ENCODE results near the gene SEC14L3.

Gene SEC14L3

DNA sequence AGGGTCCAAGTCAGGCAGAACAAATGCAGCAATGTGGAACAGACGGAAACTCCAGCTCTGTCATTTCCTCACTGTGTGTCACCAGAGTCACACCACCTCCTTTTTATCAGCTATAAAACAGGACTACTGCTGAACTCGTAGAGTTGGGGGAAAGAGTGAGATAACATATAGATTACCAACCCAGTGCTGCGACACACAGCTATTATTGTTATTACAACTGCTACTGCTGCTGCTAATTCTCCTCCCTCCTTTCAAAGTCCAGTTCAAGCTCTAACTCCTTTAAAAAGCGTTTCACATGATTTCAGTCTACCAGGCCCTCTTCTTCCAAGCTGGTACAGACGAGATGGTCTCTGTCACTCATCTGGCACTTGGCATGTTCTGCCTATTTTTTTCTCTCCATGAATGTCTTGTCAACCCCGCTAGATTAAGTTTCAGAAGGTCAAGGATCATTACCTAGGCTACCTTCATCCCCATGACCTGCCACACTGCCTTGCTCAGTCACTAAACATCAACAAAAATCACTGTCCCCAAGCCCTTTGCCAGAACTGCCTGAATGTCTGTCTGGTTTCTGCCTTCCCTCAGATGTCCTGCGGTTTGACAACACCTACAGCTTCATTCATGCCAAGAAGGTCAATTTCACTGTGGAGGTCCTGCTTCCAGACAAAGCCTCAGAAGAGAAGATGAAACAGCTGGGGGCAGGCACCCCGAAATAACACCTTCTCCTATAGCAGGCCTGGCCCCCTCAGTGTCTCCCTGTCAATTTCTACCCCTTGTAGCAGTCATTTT is 49.9 kb downstream of the SEC14L3 start:
- DNase-seq, result no peak

DNA sequence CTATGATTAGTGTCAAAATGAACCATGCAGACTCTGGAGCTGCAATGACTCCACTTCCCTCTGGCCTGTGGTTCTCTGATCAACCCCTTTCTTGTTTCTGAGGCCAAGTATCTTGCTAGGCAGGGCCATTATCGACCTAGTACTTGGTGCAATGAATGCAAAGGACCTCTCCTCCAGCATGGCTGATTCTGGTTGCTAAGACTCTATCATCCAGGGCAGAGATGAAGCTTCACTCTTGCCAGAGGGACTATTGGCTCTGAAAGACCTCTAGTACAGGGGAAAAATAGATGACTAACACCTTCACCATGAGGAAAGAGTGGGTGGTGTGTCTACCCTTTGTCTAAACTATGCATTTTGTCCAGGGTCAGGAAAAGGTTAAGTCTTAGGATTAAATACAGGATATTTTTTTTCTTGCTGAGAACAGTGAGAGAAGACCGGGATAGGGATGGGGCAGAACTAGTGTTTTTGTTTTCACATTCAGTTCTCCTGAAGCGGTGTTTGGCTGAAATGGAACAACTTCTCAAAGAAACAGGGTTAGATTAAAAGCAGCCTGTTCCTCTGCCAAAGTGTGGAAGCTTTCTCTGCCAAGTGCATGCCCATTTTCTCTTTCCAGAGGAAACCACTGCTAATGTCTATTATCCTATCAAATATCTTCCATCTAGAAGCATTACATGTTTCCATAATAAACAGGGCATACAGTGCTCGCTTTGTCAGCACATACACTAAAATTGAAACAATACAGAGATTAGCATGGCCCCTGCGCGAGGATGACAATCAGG is 51.3 kb downstream of the SEC14L3 start:
- no peak for DNase-seq

DNA sequence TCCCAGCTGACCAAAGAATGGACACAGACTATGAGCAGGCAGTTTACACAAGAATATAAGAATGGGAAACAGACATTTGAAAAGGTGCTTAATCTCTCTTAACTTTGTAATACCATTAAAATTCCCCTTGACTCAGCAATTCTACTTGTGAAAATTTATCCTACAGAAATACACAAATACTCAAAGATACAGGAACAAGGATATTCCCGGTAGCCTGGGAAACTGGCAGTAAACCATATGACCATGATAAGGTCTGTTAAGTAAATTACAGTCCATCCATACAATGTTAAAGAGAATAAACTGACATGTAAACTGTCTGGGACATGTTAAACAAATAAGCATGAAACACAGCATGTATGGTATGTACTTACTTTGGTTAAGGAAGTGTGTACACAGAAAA is 55.0 kb downstream of the SEC14L3 start:
- DNase-seq, result no peak

DNA sequence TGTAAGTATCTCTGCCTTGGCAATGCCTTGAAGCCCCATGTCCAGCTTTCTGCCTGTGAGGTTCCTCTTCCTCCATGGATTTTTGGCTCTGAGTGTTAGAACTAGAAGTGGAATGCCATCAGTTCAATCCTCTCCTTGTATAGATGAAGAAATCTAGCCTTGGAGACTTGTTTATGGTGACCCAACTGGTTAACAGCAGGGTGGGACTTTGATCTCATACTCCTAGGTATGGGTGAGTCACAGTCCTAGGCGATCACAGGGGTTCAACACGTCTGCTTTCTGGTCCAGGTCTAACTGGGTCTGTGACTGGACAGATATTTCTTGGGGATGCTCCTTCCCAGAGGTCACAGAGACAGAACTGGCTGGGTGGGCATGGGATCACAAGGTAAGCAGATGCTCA is 55.4 kb downstream of the SEC14L3 start:
- DNase-seq, result no peak

DNA sequence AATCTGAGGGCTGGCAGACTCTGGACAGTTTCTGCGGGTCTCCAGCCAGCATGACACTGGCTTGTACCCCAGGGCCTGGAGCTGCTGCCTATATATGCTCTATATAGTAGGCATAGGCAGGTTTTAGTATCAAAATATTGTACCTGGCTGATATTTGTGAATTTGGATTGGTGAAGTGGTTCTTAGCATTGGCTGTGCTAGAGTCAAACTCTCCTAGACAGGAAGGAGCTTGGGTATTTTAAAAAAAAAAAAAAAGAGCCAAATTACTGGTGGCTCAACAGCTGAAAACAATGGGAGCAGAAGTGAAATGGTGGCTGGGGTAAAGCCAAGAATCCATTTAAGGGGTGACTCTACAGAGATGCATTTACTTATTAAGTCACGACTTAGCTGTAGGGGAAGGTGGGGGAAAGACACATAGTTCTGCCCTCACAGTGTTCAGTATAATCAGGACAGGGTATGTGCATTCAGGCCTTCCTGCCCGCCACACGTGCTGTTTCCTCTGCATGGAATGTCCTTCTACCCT is 57.2 kb downstream of the SEC14L3 start:
- no peak for DNase-seq

DNA sequence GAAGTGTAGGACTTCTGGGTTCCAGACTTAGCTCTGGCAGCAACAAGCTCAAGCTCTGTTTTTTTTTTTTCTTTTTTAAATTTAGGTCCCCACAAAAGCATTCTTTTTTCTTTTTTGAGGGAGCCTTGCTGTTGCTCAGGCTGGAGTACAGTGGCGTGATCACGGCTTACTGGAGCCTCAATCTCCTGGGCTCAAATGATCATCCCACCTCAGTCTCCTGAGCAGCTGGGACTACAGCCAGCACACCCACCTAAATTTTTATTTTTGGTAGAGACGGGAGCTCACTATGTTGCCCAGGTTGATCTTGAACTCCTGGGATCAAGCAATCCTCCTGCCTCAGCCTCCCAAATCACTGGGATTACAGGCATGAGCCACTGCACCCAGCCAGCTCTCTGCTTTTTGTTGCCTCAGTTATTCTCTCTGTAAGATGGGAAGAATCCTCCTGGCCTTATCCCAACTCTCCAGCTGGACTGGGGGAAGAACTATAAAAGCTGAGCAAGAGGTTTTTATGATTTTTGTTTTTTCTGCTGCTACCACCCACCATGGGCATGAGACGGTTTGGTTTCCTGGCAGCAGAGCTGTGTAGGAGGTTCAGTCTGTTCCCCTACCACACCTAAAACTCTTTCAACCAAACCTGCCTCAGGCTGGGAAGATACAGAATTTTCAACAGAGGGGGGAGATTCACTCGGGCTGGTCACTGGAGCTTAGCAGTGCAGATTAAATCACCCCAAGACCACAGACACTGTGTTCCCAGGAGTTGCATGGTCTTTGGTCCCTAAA is 57.9 kb downstream of the SEC14L3 start:
- no peak for DNase-seq

DNA sequence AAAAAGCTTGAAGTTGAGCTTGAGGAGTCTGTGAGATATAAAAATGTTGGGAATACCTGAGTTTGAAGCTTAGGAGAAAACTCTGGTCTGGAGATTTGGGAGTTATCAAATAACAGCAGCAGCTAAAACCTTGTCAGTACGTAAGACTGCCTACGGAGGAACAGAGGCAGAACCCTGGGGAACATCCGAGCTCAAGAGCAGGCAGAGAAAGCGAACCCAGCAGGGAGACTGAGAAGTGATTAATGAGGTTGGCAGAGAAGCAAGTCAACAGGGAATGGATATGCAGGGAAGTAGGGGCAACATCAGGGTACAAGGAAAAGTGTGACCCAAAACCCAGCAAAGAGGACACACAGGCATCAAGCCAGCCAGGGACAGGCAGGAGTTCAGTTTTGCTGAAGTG is 58.8 kb downstream of the SEC14L3 start:
- DNase-seq, result no peak

DNA sequence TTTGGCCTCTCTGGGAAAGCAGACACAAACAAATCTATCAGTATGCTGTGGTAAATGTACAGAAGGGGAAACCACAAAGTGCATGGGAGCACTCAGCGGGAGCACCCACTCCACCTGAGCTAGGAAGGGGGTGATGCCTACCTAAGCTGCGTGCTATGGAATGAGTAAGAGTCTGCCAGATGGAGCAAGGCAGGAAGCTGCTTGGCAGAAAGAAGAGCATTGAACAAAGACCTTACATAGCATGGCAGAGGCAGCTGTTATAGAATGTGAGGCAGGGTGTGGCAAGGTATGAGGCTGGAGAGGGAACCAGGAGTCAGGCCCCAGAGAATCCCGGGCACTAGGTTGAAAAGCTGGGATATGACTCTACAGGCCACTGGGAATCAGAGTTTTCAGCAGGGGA is 60.0 kb downstream of the SEC14L3 start:
- DNase-seq, result no peak

All from CD4-positive, alpha-beta T cell treated with Interleukin-10 for 1 hour (primary cell).